ENCODE results near the gene ARHGDIG. TPM values are rescaled to one million over a fixed set of nuclear protein-coding genes. Genes with fewer than 3 reads are reported as not detected.

The ARHGDIG gene
- total and polyA plus RNA-seq, 2 donors (not counting 3 experiments of a cell fraction or from before 2014, with no cell fraction given), result 0.93 to 2.2 TPM

GRCh38 chr16:316741-317464 lies 36.5 kb downstream of the ARHGDIG start:
- Histone ChIP-seq H3K27ac (ENCODE audit: insufficient read depth, low read depth, low read length) (no peak overlapping the region), H4K20me1 (replicated peaks; ENCODE audit: control insufficient read depth, extremely low read depth, insufficient read depth, low read length) (no peaks in the 10 kb centered on the region), H3K9ac (replicated peaks; ENCODE audit: extremely low read depth, insufficient read depth, low read length) (no peak overlapping the region), H3K9me1 (replicated peaks; ENCODE audit: control insufficient read depth, extremely low read depth, insufficient read depth, low read length) (no peaks in the 10 kb centered on the region), H3K4me2 (ENCODE audit: insufficient read depth, low read length) (no peak overlapping the region), H3K9me3 (replicated peaks; ENCODE audit: control insufficient read depth, insufficient read depth, low read length) (no peaks in the 10 kb centered on the region), H3K4me1 (ENCODE audit: control insufficient read depth, extremely low read depth, insufficient read depth, low read length) (no peaks in the 10 kb centered on the region), H2AFZ (ENCODE audit: low read depth, low read length) (no peak overlapping the region), H3K36me3 (ENCODE audit: control insufficient read depth in 2 of 2, extremely low read depth in 1 of 2, insufficient read depth in 2 of 2, low read length in 2 of 2) (peaks cover 3 to 18% of the 10 kb centered on the region in 2 experiments), H3K4me3 (replicated peaks in 1 of 3; ENCODE audit: insufficient read depth in 1 of 3, low read depth in 1 of 3, low read length in 3 of 3) (no peak overlapping the region), H3K79me2 (ENCODE audit: control insufficient read depth, insufficient read depth, low read length) (peaks cover 47% of the 10 kb centered on the region), H3K27me3 (ENCODE audit: control insufficient read depth in 2 of 2, insufficient read depth in 2 of 2, low read length in 2 of 2) (no peaks in the 10 kb centered on the region)
- FAIRE-seq (no peak), DNase-seq (ENCODE audit: low read depth, low spot score) (no peak)
- BruUV-seq (replicated peaks), result no TSS peak
- dilution Hi-C loops (cut with MboI; ENCODE audit: extremely low pct_ligation_motif_present, low sequenced_read_pairs) (no loop called here), intact Hi-C loops (cut with micrococcal nuclease) (no loop called here)
- TF ChIP-seq POLR2AphosphoS5 (IDR thresholded peaks at IDR 0.05; ENCODE audit: insufficient read depth, low read depth, low read length), result no peak
- TF ChIP-seq EZH2 (IDR thresholded peaks at IDR 0.05; ENCODE audit: borderline replicate concordance, low read depth, low read length, severe bottlenecking), result no peak
- no peak for TF ChIP-seq MAX (IDR thresholded peaks at IDR 0.05; ENCODE audit: insufficient read depth, insufficient read length)
- TF ChIP-seq JUN (IDR thresholded peaks at IDR 0.05; ENCODE audit: borderline replicate concordance, insufficient read depth, insufficient read length, low read depth), result no peak
- no peak for TF ChIP-seq GATA2 (IDR thresholded peaks at IDR 0.05; ENCODE audit: insufficient read depth, insufficient read length, low read depth, low read length)
- no peak for TF ChIP-seq FOS (IDR thresholded peaks at IDR 0.05; ENCODE audit: borderline replicate concordance, insufficient read depth, low read length)
- TF ChIP-seq CTCF (IDR thresholded peaks at IDR 0.05; ENCODE audit: extremely low read depth in 1 of 2, insufficient read depth in 1 of 2, low read depth in 1 of 2, low read length in 2 of 2), result no peak
- TF ChIP-seq MYC (IDR thresholded peaks at IDR 0.05; ENCODE audit: low read depth, low read length), result no peak
- no peak for TF ChIP-seq POLR2A (IDR thresholded peaks at IDR 0.05; ENCODE audit: low read depth, low read length)
- ChIA-PET CTCF (no interaction called here), POLR2A (no interaction called here)

All from endothelial cell of umbilical vein (primary cell).